NB4 (cell line): ENCODE data around the gene ASTN1.

Source experiments
- DNase-seq: peaks from one replicate; pipeline ENCODE4 v3.0.0; 2010; ENCODE audit warnings: low read depth
- H3K4me3 ChIP-seq: one replicate; pipeline ENCODE4 v1.5.1; 2011; ENCODE audit warnings: mild to moderate bottlenecking, low read depth, low read length, moderate library complexity
- CTCF ChIP-seq: IDR thresholded peaks from one replicate; pipeline ENCODE4 v1.5.1; 2012; ENCODE audit warnings: low read depth, low read length
- MYC ChIP-seq: IDR thresholded peaks from 2 replicates; pipeline ENCODE4 v1.6.1; 2011; ENCODE audit warnings: low read depth, low read length
- POLR2A ChIP-seq: IDR thresholded peaks from 2 replicates; pipeline ENCODE4 v1.6.1; 2011; ENCODE audit warnings: mild to moderate bottlenecking; ENCODE audit not compliant: insufficient read length; ENCODE audit errors: extremely low read depth
- TF ChIP-seq, protein P1 (sequence below): IDR thresholded peaks from 2 replicates; pipeline ENCODE4 v1.6.1; 2011; ENCODE audit warnings: low read depth, low read length

The ASTN1 gene

DNA sequence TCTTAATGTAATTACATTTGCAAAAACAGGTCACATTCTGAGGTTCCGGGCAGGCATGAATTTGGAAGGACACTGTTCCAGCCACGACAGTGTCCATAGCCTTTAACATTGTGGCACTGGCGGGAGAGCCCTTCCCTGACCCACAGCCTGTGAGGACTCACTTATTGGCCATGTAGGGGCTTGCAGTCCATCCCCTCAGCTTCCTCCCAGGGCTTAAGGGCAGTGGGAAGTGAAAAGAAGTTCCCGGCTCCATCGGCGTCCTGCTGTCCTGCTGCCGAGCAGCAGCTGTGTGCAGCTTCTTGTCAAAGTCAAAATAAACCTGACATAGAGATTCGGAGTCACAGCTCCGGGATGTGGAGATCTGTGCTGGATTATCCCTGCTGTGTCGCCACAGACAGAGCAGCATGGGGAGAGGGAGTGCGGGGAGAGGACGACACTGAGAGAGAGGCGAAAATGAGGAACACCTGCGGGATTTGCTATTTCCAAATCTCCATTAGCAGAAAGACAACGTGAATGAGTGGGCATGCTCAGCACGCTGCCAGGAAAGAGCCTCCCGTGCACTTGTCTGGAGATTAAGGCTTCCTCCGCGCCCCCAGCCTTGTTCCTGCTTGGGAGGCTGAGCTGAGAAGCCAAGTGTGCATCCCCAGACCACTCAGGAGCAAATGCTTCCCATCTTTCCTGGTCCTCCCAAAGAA is 260.3 kb downstream of the ASTN1 start:
- no peak overlapping the region for H3K4me3 ChIP-seq
- DNase-seq = no peak
- TF ChIP-seq POLR2A (no peak), CTCF (no peak), MYC (no peak)
- TF ChIP-seq, protein P1, sequence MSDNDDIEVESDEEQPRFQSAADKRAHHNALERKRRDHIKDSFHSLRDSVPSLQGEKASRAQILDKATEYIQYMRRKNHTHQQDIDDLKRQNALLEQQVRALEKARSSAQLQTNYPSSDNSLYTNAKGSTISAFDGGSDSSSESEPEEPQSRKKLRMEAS = no peak

- TF ChIP-seq POLR2A (no peak), CTCF (no peak), MYC (no peak)
- TF ChIP-seq, protein P1 = no peak
- DNase-seq = no peak
- no peak overlapping the region for H3K4me3 ChIP-seq
Observed at GRCh38 chr1:176903474-176903873, 261.0 kb downstream of the ASTN1 start.

DNA sequence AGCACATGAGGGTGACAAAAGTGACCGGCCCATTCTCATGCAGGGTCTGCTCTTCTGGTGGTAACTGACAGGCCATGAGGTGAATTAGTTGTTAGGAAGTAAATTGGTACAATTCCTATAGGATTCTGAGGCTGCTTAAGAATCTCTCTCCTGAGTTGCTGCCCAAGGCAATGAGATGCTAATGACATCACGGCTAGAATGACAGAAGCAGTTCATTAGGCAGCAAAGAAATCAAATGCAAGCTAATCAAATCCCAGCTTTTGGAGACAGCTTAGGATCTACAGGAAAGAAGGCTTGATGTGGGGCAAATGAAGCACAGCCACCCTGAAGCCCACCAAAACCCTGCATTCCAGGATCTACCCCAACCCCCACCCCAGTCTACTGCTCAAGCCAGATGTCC is 265.2 kb downstream of the ASTN1 start:
- no peak overlapping the region for H3K4me3 ChIP-seq
- TF ChIP-seq, protein P1 = no peak
- no peak for TF ChIP-seq POLR2A
- TF ChIP-seq CTCF = no peak
- no peak for TF ChIP-seq MYC
- DNase-seq = no peak

- TF ChIP-seq CTCF (peak; percentile 76), MYC (no peak)
- peak; percentile 60 for DNase-seq
- no peak overlapping the region for H3K4me3 ChIP-seq
Observed at GRCh38 chr1:176897350-176898236, 266.9 kb downstream of the ASTN1 start.

- DNase-seq = peak; percentile 6
- TF ChIP-seq POLR2A = no peak
- TF ChIP-seq CTCF = no peak
- TF ChIP-seq, protein P1 = no peak
- TF ChIP-seq MYC = no peak
- no peak overlapping the region for H3K4me3 ChIP-seq
Observed at GRCh38 chr1:176896216-176896615, 268.3 kb downstream of the ASTN1 start.
